Small intestine (tissue), 7 donors: ENCODE measurements around the gene METTL14. TPM values are rescaled to one million over a fixed set of nuclear protein-coding genes. Genes with fewer than 3 reads are reported as not detected.

Source experiments
- DNase-seq, 2 donors: peaks; one replicate each; pipeline versions ENCODE4 v3.0.0 to v3.0.0-alpha.2; 2013
- FAIRE-seq: peaks from 2 replicates; lab custom pipeline; 2012; peaks lifted over from hg19 to GRCh38; lab: Jason Lieb, UNC
- H3K27ac ChIP-seq, 3 donors: one replicate each; pipeline ENCODE4 v1.5.1; 2013; ENCODE audit warnings: low read length in 2 of 3, mild to moderate bottlenecking in 2 of 3, control low read depth in 1 of 3, inconsistent platforms in 1 of 3, low read depth in 1 of 3, moderate library complexity in 1 of 3
- H3K27me3 ChIP-seq, 3 donors: one replicate each; pipeline ENCODE4 v1.6.1; 2013; ENCODE audit warnings: low read length in 3 of 3, inconsistent platforms in 1 of 3; ENCODE audit not compliant: control insufficient read depth in 3 of 3, insufficient read depth in 3 of 3
- H3K36me3 ChIP-seq, 3 donors: one replicate each; pipeline ENCODE4 v1.6.1; 2013; ENCODE audit warnings: low read length in 3 of 3, inconsistent platforms in 1 of 3, low read depth in 1 of 3, mild to moderate bottlenecking in 1 of 3, moderate library complexity in 1 of 3; ENCODE audit not compliant: control insufficient read depth in 3 of 3, insufficient read depth in 2 of 3
- H3K4me1 ChIP-seq, 3 donors: one replicate each; pipeline ENCODE4 v1.6.1; 2013; ENCODE audit warnings: low read length in 2 of 3, inconsistent platforms in 1 of 3, low read depth in 1 of 3, mild to moderate bottlenecking in 1 of 3, moderate library complexity in 1 of 3; ENCODE audit not compliant: control insufficient read depth in 3 of 3, insufficient read depth in 2 of 3
- H3K4me3 ChIP-seq, 3 donors: one replicate each; pipeline ENCODE4 v1.5.1; 2013; ENCODE audit warnings: low read length in 3 of 3, control low read depth in 1 of 3, inconsistent platforms in 1 of 3, low read depth in 1 of 3, mild to moderate bottlenecking in 1 of 3, moderate library complexity in 1 of 3
- H3K9me3 ChIP-seq, 2 donors: one replicate each; pipeline ENCODE4 v1.6.1; 2013; ENCODE audit warnings: low read depth in 1 of 2, low read length in 1 of 2; ENCODE audit not compliant: control insufficient read depth in 2 of 2, insufficient read depth in 1 of 2
- WGBS, 3 donors: extraction: QIAGEN DNeasy Blood & Tissue Kit; methylation state at CpG; one replicate each; pipeline ENCODE4 v1.1.7; 2013; 5-methylcytosine and 5-hydroxymethylcytosine counted together
- polyA plus RNA-seq, 4 donors: library from polyadenylated mRNA; stranded (reverse) in 3 of 4; unstranded in 1 of 4; fragments of 200-250 nt in 3 of 4; fragments of 120-200 nt in 1 of 4; gene quantifications; one replicate each; pipeline versions ENCODE4 v1.2.1 to v1.2.3, GENCODE V29; 2013
- donor health status: healthy with polysubstance abuse.
- donor health status: control.
- donor health status: control.
- donor health status: Bipolar disorder and iron deficiency.
- donor health status: healthy.

Gene METTL14
- polyA plus RNA-seq, 4 donors: 5.9 to 39.7 (median 9.8) TPM

- H3K36me3 ChIP-seq: peaks cover 9 to 25% (median 16%) of the 10 kb centered on the region in 3 donors
- 98 to 100% (median 100%) methylated on average over 1 of the region's 1 CpG for WGBS, 3 donors
- H3K9me3 ChIP-seq: no peaks in the 10 kb centered on the region
- H3K4me3 ChIP-seq: no peak overlapping the region
- H3K27ac ChIP-seq: no peak overlapping the region
- no peaks in the 10 kb centered on the region for H3K4me1 ChIP-seq
- DNase-seq (no peak), FAIRE-seq (no peak)
- no peaks in the 10 kb centered on the region for H3K27me3 ChIP-seq
Measured at GRCh38 chr4:118721752-118722151, 36.6 kb downstream of the METTL14 start.

- peaks cover 8 to 32% (median 16%) of the 10 kb centered on the region in 3 donors for H3K36me3 ChIP-seq
- no peak for DNase-seq
- 95 to 98% (median 97%) methylated on average over 3 of the region's 3 CpGs for WGBS, 3 donors
- no peak overlapping the region for H3K27ac ChIP-seq
- no peak for FAIRE-seq
- no peaks in the 10 kb centered on the region for H3K4me1 ChIP-seq
- no peaks in the 10 kb centered on the region for H3K27me3 ChIP-seq
- H3K9me3 ChIP-seq: no peaks in the 10 kb centered on the region
- no peak overlapping the region for H3K4me3 ChIP-seq
Measured at GRCh38 chr4:118723369-118723768, 38.2 kb downstream of the METTL14 start.

- no peak overlapping the region for H3K27ac ChIP-seq
- H3K4me1 ChIP-seq: no peaks in the 10 kb centered on the region
- no peaks in the 10 kb centered on the region for H3K27me3 ChIP-seq
- WGBS, 3 donors: 57 to 67% (median 63%) methylated on average over 1 of the region's 1 CpG
- DNase-seq (no peak), FAIRE-seq (no peak)
- peaks cover 13 to 28% (median 15%) of the 10 kb centered on the region in 3 donors for H3K36me3 ChIP-seq
- no peaks in the 10 kb centered on the region for H3K9me3 ChIP-seq
- H3K4me3 ChIP-seq: no peak overlapping the region
Measured at GRCh38 chr4:118727360-118727759, 42.2 kb downstream of the METTL14 start.

GRCh38 chr4:118729287-118730286 is 44.4 kb downstream of the METTL14 start:
- Histone ChIP-seq H3K36me3 (peaks cover 13 to 26% (median 18%) of the 10 kb centered on the region in 3 donors), H3K9me3 (no peaks in the 10 kb centered on the region), H3K27ac (no peak overlapping the region), H3K4me1 (no peaks in the 10 kb centered on the region), H3K27me3 (no peaks in the 10 kb centered on the region), H3K4me3 (no peak overlapping the region)
- WGBS, 3 donors: 91 to 94% (median 92%) methylated on average over 6 of the region's 6 CpGs
- DNase-seq (no peak), FAIRE-seq (no peak)

GRCh38 chr4:118730683-118731082 is 45.5 kb downstream of the METTL14 start:
- Histone ChIP-seq H3K9me3 (no peaks in the 10 kb centered on the region), H3K27ac (no peak overlapping the region), H3K27me3 (no peaks in the 10 kb centered on the region), H3K36me3 (peaks cover 10 to 24% (median 17%) of the 10 kb centered on the region in 3 donors), H3K4me3 (no peak overlapping the region), H3K4me1 (no peaks in the 10 kb centered on the region)
- FAIRE-seq (no peak), DNase-seq (no peak)

GRCh38 chr4:118732591-118733330 is 47.6 kb downstream of the METTL14 start:
- no peaks in the 10 kb centered on the region for H3K9me3 ChIP-seq
- no peak overlapping the region for H3K27ac ChIP-seq
- DNase-seq (no peak), FAIRE-seq (no peak)
- WGBS, 3 donors: 63 to 83% (median 75%) methylated on average over 3 of the region's 3 CpGs
- no peaks in the 10 kb centered on the region for H3K4me1 ChIP-seq
- peaks cover 2 to 22% (median 15%) of the 10 kb centered on the region in 3 donors for H3K36me3 ChIP-seq
- H3K27me3 ChIP-seq: no peaks in the 10 kb centered on the region
- H3K4me3 ChIP-seq: no peak overlapping the region

- Histone ChIP-seq H3K9me3 (no peaks in the 10 kb centered on the region), H3K4me3 (no peak overlapping the region), H3K27ac (no peak overlapping the region), H3K27me3 (no peaks in the 10 kb centered on the region), H3K4me1 (no peaks in the 10 kb centered on the region), H3K36me3 (peaks cover 2 to 19% (median 16%) of the 10 kb centered on the region in 3 donors)
- WGBS, 3 donors: 83 to 95% (median 94%) methylated on average over 7 of the region's 7 CpGs
- FAIRE-seq (no peak), DNase-seq (no peak)
Measured at GRCh38 chr4:118734491-118735205, 49.5 kb downstream of the METTL14 start.

- H3K36me3 ChIP-seq: peaks cover 2 to 16% (median 14%) of the 10 kb centered on the region in 3 donors
- FAIRE-seq (no peak), DNase-seq (no peak)
- no peaks in the 10 kb centered on the region for H3K4me1 ChIP-seq
- no peak overlapping the region for H3K27ac ChIP-seq
- H3K27me3 ChIP-seq: no peaks in the 10 kb centered on the region
- no peaks in the 10 kb centered on the region for H3K9me3 ChIP-seq
- H3K4me3 ChIP-seq: no peak overlapping the region
Measured at GRCh38 chr4:118736900-118737299, 51.7 kb downstream of the METTL14 start.
